DMS153 treated with DMSO at 0.1 percent for 48 hours (cell line): ENCODE measurements around the gene VEPH1.
A peak's percentile ranks its signal among the peaks of the same experiment; 100 is the strongest.

Experiments used
- DNase-seq: peaks from one replicate; lab custom pipeline; 2025; ENCODE audit not compliant: unreplicated experiment; lab: John Stamatoyannopoulos, UW

Gene VEPH1

DNA sequence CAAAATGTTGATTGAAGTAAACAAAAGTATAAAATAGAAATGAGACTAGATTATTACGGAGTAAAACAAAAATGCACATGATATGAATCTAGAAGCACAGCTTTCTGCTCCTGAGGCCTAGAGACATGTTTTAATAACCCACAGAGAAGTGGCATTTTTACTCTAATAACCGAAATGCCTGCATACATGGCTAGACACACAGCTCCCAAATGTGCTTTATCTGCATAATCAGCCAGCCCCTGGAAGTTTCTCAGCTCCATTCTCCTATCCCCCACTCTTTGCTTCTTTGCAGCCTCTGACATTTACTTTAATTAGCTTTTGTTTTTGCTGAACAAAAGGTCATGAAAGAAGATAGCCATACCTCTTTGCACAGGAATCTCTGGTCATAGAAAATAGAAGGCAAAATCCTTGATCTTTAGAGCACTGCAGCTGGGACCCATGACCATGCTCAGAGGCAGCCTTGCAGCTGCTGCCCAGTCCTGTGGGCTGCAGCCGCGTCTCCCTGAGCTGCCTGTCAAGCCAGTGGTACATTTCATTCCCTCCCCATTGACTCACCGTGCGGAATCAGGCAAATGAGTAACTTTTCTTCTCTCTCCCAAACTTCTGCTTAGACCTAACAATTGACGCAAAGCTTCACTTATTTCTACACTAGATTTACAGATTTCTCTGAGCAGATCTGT is at the start of gene VEPH1:
Gene VEPH1, minus strand, starts transcription at position 501 of the 680 bp plus-strand sequence. CDS start 8,067 bp downstream, outside the sequence.
- no peak for DNase-seq

DNA sequence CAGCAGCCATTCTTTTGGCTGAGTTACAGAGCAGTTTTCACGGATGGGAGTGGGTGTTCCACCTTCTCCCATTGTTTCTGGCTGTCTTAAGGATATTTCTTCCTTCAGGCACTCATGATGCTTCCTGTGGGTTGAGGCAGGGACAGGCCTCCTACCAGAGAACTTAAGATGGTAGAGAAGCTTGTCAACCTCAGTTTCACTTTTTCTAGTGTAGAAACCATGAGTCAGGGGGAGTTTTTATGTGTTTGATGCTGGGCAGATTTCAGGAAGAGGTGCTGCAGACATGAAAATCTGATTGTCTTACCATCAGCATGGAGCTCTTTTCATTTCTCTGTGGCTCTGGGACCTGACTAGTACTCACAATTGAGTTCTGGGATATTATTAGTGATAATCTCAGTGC is 48.7 kb upstream of the VEPH1 start:
- DNase-seq, result no peak

GRCh38 chr3:157549498-157549897 is 46.3 kb upstream of the VEPH1 start:
- DNase-seq, result no peak

- no peak for DNase-seq
Observed at GRCh38 chr3:157544501-157545130, 41.4 kb upstream of the VEPH1 start.

DNA sequence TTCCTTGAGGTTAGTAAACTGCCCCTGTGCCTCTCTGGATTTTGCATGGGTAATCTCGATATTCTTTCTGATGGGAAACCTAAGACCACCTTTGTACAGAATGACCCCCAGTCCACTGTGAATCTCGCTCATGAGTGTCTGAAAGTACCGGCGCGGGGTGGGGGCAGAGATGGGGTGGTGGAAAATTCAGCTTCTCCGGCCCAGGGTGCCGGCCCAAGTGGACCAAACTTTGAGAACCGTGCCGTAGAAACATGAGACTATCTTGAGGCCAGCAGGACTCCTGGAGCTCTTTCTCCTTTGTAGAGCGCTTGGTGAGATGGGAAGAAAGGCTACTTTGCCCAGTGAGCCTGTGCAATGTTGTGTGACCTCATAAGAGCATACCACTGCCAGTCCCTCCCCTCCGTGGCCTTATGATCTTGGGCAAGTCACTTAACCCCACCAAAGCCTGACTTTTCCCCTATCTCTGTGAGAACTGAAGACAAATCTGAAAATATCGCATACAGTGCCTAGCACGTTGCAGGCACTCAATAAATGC is 40.4 kb upstream of the VEPH1 start:
- no peak for DNase-seq

GRCh38 chr3:157542711-157543500 is 39.7 kb upstream of the VEPH1 start:
- no peak for DNase-seq

GRCh38 chr3:157541506-157542236 is 38.5 kb upstream of the VEPH1 start:
- DNase-seq, result no peak

DNA sequence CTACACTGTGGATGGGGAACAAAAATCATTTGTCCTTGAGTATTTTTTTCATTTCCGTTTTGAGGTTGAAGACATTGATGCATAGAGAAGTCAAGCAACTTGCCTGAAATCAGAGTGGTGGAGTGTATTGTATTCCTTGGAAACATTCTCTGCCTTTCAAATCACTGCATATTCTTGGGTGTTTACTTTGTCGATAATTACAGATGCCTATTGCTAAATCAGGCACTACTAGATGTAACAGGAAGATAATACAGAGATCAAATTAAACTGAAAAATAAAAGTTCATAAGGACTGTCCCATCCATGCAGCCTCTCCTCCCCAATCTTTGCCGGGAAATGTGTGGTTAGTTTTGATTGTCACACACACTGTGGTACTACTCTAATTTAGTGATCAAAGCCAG is 37.4 kb upstream of the VEPH1 start:
- no peak for DNase-seq

GRCh38 chr3:157535667-157536066 is 32.5 kb upstream of the VEPH1 start:
- no peak for DNase-seq

- no peak for DNase-seq
Observed at GRCh38 chr3:157534725-157535161, 31.5 kb upstream of the VEPH1 start.

DNA sequence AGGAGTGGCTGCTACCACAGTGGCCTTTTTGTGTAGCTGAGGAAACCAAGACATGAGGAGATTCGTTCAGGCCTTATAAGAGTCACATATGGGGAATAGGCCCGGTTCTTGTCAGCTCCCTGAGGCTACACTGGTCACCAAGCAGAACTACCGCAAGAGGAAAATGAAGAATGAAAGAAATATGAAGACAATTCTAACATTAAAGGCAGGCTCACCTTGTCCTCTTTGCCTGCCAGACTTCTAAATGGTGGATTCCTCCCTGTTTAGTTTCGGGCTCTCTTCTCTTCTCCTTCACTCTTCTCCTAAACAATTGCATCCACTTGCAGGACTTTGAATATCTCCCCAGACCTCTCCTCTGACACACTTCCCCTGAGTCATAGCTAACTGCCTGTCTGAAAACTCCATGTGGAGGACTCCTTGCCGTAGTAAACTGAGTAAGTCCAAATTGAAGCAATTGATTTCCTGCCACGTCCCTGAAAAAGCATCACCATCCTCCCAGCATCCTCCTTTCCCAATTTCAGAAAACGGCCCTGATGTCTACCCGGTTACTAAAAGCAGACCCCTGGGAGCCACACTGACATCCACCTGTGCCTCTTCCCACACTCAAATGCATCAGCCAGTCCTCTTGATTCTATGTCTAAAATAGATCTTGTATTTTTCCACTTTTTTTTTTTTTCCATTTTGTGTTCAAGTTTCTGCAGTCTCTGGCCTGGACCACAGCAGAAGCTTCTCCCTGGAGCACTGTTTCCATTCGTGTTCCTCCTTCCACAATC is 30.3 kb upstream of the VEPH1 start:
- no peak for DNase-seq

GRCh38 chr3:157532529-157533297 is 29.5 kb upstream of the VEPH1 start:
- DNase-seq, result peak; percentile 77

DNA sequence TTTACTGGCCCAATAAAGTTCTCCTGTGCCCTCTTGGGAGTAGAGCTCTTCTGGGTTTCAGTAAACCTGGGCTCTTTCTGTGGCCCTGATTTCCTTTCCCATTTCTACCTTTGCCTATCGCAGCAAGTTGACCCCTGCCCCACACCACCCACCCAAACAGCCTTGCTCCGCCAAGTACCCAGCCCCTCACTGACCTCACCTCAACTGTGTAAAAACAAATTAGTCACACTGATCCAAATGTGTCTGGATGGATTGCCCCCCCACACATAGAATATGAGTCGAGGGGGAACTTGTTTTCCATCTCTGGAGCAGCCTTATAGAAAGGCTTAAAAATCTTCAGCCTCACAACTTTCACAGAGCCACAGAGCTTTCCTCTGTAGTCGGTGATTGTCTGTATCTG is 28.6 kb upstream of the VEPH1 start:
- no peak for DNase-seq

- DNase-seq, result no peak
Observed at GRCh38 chr3:157531301-157531660, 28.1 kb upstream of the VEPH1 start.

DNA sequence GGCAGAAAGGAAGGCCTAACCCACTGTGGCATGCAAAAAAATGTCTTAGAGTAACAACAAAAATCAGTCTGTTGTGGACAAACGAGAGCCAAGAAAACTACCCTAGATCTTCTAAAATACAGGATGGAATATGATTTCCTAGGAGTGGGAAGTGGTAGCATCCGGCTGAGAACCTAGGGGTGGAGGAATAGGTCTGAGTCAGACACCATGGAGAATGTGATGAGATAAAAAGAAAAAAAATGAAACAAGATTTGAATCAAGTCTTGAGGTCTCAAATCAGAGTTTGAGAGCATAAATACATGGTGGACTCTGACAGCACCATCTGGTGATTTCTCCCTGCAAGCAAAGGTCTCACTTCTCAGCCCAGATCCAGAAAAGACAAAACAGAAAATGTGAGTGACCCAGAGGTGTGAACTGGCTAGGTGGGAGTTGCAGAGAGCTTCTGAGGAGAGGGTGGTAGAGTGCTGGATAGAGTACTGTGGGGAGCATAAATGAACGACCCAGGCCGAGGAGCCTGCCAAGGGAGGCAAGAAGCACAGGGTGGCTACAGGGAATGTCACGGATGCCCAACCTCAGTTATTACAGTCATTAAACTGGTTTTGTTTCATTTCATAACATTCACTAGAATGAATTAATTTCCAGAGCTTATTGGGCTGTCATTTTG is 27.6 kb upstream of the VEPH1 start:
- DNase-seq, result no peak

GRCh38 chr3:157529751-157530150 is 26.5 kb upstream of the VEPH1 start:
- DNase-seq, result no peak

- no peak for DNase-seq
Observed at GRCh38 chr3:157529085-157529484, 25.9 kb upstream of the VEPH1 start.

DNA sequence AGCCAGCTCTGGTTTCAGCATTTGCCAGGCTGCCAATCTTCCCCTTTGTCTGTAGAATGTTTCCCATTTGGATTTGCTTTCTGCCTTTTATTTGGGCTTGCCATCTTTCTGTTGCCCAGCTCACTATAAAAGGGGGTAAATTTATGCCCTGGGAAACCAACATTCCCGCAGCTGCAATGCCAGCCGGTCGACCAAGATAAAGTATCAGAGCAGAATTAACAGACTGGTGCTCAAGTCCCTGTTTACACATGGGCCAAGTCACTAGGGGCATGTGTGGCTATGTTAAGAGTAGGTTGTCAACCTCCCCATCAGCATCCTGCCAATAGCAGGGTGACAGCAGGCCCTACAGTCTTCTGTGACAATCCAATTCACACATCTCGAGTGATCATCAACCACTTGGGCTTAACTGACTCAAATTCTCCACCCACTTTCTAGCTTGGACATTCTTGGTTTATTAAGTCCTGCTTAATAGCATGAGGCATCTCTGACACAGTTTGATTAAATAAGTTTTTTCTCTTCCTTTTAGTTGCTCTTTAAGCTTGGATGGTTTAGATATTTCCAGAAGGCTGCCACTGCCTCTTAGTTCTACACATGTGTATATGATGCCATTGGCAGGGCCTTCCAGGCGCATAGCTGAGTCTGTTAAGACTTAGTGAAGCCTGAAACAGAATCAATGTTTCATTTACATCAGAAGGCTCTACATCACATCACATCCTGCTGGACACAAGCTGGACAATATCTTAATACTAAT is 24.1 kb upstream of the VEPH1 start:
- DNase-seq, result no peak
